Measurements from ENCODE around the gene NXPE2.

The NXPE2 gene

GRCh38 chr11:114745150-114745671, 66.9 kb downstream of the NXPE2 start:
- DNase-seq (ENCODE audit: low read depth): no peak

GRCh38 chr11:114746013-114746412, 67.7 kb downstream of the NXPE2 start:
- no peak for DNase-seq (ENCODE audit: low read depth)
